SK-N-SH treated with all-trans-retinoic acid at 6 μM for 48 hours (cell line): ENCODE data around the gene FBXL17.

Experiments used
- ATAC-seq: fragments of 200-7000 bp; cut with Tn5 transposase; 3 replicates; pipeline ENCODE4 v1.9.1; 2020; ENCODE audit warnings: mild to moderate bottlenecking, moderate library complexity
- ARNTL ChIP-seq: fragments of 450-650 bp; formaldehyde crosslinking; IDR thresholded peaks from 2 replicates; pipeline ENCODE4 v1.5.0; 2020; ENCODE audit warnings: low read depth, mild to moderate bottlenecking, moderate library complexity, borderline replicate concordance
- BACH2 ChIP-seq: fragments of 250-450 bp; sonication (Bioruptor Pico); IDR thresholded peaks from 2 replicates; pipeline ENCODE4 v1.9.0; 2021; ENCODE audit warnings: mild to moderate bottlenecking, borderline replicate concordance
- CREB5 ChIP-seq: fragments of 250-450 bp; sonication (Bioruptor Pico); IDR thresholded peaks from 2 replicates; pipeline ENCODE4 v1.5.1; 2020; ENCODE audit warnings: low read depth, mild to moderate bottlenecking, moderate library complexity
- CSDC2 ChIP-seq: fragments of 250-450 bp; sonication (Bioruptor Pico); IDR thresholded peaks from 2 replicates; pipeline ENCODE4 v1.5.0; 2020; ENCODE audit warnings: mild to moderate bottlenecking, moderate library complexity
- CSRNP3 ChIP-seq: fragments of 250-450 bp; sonication (Bioruptor Pico); IDR thresholded peaks from 2 replicates; pipeline ENCODE4 v1.5.1; 2021; ENCODE audit warnings: mild to moderate bottlenecking, moderate library complexity
- ESRRG ChIP-seq: fragments of 250-450 bp; sonication (Bioruptor Pico); IDR thresholded peaks from 2 replicates; pipeline ENCODE4 v1.6.1; 2021; ENCODE audit warnings: mild to moderate bottlenecking
- GLIS3 ChIP-seq: fragments of 250-450 bp; sonication (Bioruptor Pico); IDR thresholded peaks from 2 replicates; pipeline ENCODE4 v1.5.0; 2020; ENCODE audit warnings: mild to moderate bottlenecking, moderate library complexity
- ISL1 ChIP-seq: fragments of 250-450 bp; sonication (Bioruptor Pico); IDR thresholded peaks from 2 replicates; pipeline ENCODE4 v2.1.2; 2022; ENCODE audit warnings: mild to moderate bottlenecking, moderate library complexity
- PATZ1 ChIP-seq: fragments of 250-450 bp; sonication (Bioruptor Pico); IDR thresholded peaks from 2 replicates; pipeline ENCODE4 v1.8.0; 2020; ENCODE audit warnings: mild to moderate bottlenecking, moderate library complexity, borderline replicate concordance
- POU6F1 ChIP-seq: fragments of 250-450 bp; sonication (Bioruptor Pico); IDR thresholded peaks from 2 replicates; pipeline ENCODE4 v1.8.0; 2021; ENCODE audit warnings: low read depth, mild to moderate bottlenecking, moderate library complexity, borderline replicate concordance
- PPARA ChIP-seq: fragments of 250-450 bp; sonication (Bioruptor Pico); IDR thresholded peaks from 2 replicates; pipeline ENCODE4 v1.5.0; 2020; ENCODE audit warnings: mild to moderate bottlenecking, borderline replicate concordance
- RARB ChIP-seq: fragments of 250-450 bp; sonication (Bioruptor Pico); IDR thresholded peaks from 2 replicates; pipeline ENCODE4 v1.8.0; 2021; ENCODE audit warnings: mild to moderate bottlenecking, moderate library complexity
- SNAI2 ChIP-seq: fragments of 250-450 bp; sonication (Bioruptor Pico); IDR thresholded peaks from 2 replicates; pipeline ENCODE4 v1.5.0; 2020; ENCODE audit warnings: mild to moderate bottlenecking, moderate library complexity
- TCF4 ChIP-seq: fragments of 250-450 bp; sonication (Bioruptor Pico); IDR thresholded peaks from 2 replicates; pipeline ENCODE4 v1.8.0; 2021; ENCODE audit warnings: mild to moderate bottlenecking, moderate library complexity, borderline replicate concordance
- TSHZ2 ChIP-seq: fragments of 250-450 bp; sonication (Bioruptor Pico); IDR thresholded peaks from 2 replicates; pipeline ENCODE4 v1.5.0; 2020; ENCODE audit warnings: mild to moderate bottlenecking, moderate library complexity
- ZC3H10 ChIP-seq: fragments of 250-450 bp; sonication (Bioruptor Pico); IDR thresholded peaks from 2 replicates; pipeline ENCODE4 v1.5.1; 2021; ENCODE audit warnings: mild to moderate bottlenecking, moderate library complexity
- ZFP3 ChIP-seq: fragments of 250-450 bp; sonication (Bioruptor Pico); IDR thresholded peaks from 2 replicates; pipeline ENCODE4 v1.5.0; 2020; ENCODE audit warnings: mild to moderate bottlenecking, moderate library complexity
- ZFP30 ChIP-seq: fragments of 450-650 bp; formaldehyde crosslinking; IDR thresholded peaks from 2 replicates; pipeline ENCODE4 v1.5.0; 2022; ENCODE audit warnings: mild to moderate bottlenecking, moderate library complexity
- ZNF70 ChIP-seq: fragments of 450-650 bp; formaldehyde crosslinking; IDR thresholded peaks from 2 replicates; pipeline ENCODE4 v1.5.0; 2020; ENCODE audit warnings: mild to moderate bottlenecking, moderate library complexity
- ZNF8 ChIP-seq: fragments of 450-650 bp; formaldehyde crosslinking; IDR thresholded peaks from 2 replicates; pipeline ENCODE4 v1.5.0; 2020; ENCODE audit warnings: mild to moderate bottlenecking, moderate library complexity

Gene FBXL17

GRCh38 chr5:108371263-108371662 is 10.6 kb downstream of the FBXL17 start:
- no peak for ATAC-seq
- TF ChIP-seq ISL1 (CRISPR knock-in tag): no peak
- no peak for TF ChIP-seq ZFP3 (CRISPR knock-in tag)
- no peak for TF ChIP-seq ZNF70
- no peak for TF ChIP-seq ZC3H10 (CRISPR knock-in tag)
- no peak for TF ChIP-seq PPARA (CRISPR knock-in tag)
- TF ChIP-seq CSDC2 (CRISPR knock-in tag): no peak
- no peak for TF ChIP-seq SNAI2 (CRISPR knock-in tag)
- TF ChIP-seq ESRRG (CRISPR knock-in tag): no peak
- no peak for TF ChIP-seq RARB (CRISPR knock-in tag)
- TF ChIP-seq TSHZ2 (CRISPR knock-in tag): no peak
- TF ChIP-seq ARNTL: no peak
- TF ChIP-seq ZNF8 (CRISPR knock-in tag): no peak
- no peak for TF ChIP-seq CREB5 (CRISPR knock-in tag)
- no peak for TF ChIP-seq BACH2 (CRISPR knock-in tag)

GRCh38 chr5:108369167-108369566 is 12.7 kb downstream of the FBXL17 start:
- ATAC-seq: no peak
- TF ChIP-seq ZNF8 (CRISPR knock-in tag) (no peak), PATZ1 (no peak), ZNF70 (no peak), SNAI2 (CRISPR knock-in tag) (no peak)

- ATAC-seq: no peak
- TF ChIP-seq CSDC2 (CRISPR knock-in tag) (no peak), PPARA (CRISPR knock-in tag) (no peak), TCF4 (CRISPR knock-in tag) (no peak), ZNF8 (CRISPR knock-in tag) (no peak), SNAI2 (CRISPR knock-in tag) (no peak), ZFP30 (CRISPR knock-in tag) (no peak), ZC3H10 (CRISPR knock-in tag) (no peak), ISL1 (CRISPR knock-in tag) (no peak), ARNTL (no peak), ESRRG (CRISPR knock-in tag) (no peak)
These were observed 14.1 kb downstream of the FBXL17 start for GRCh38 chr5:108367679-108368334.

GRCh38 chr5:108366500-108366899 is 15.4 kb downstream of the FBXL17 start:
- TF ChIP-seq GLIS3 (CRISPR knock-in tag) (no peak), TSHZ2 (CRISPR knock-in tag) (no peak), POU6F1 (CRISPR knock-in tag) (no peak), TCF4 (CRISPR knock-in tag) (no peak), CSRNP3 (no peak), ESRRG (CRISPR knock-in tag) (no peak), BACH2 (CRISPR knock-in tag) (no peak), CREB5 (CRISPR knock-in tag) (no peak), RARB (CRISPR knock-in tag) (no peak), ARNTL (no peak)

More at GRCh38 chr5:108366500-108366899, 15.4 kb downstream of the FBXL17 start:
- ATAC-seq: no peak
